HG03521 (cell line): ENCODE data around the gene CD82.

Experiments
- ATAC-seq: cut with Tn5 transposase; IDR thresholded peaks from one replicate; pipeline ENCODE4 v1.9.1; 2021; ENCODE audit warnings: mild to moderate bottlenecking, moderate library complexity; ENCODE audit not compliant: unreplicated experiment

Gene CD82

DNA sequence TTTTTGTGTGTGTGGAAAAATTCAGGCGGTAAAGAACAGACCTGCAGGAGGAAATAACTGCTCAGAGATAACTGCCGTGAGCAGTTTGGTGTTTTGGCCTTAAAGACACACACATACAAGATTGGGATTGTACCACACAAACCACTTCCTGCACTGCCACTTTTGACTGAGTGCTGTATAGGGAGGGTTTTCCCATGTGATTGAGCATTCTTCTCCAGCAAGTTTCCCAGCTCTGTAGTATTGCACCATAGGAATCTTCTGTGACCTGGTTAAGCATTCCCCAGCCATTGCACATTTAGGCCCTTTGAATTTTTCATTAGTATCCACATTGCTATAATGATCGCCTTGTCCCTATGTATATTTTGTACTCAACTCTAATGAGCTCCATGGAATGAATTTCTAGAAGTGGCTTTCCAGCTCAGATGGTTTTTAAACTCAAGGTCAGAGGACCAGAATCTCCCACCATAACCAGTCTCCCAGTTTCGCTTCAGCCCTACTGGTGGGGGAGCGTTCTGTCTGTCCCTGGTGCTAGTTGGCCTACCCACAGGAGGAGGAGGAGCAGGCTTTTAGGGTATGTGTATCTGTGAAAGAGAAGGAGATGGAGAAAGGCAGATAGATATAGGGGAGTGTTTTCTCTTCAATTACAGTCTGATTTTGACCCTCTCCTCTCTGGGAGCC is 9.3 kb downstream of the CD82 start:
- ATAC-seq, result no peak

- no peak for ATAC-seq
These were observed 9.8 kb downstream of the CD82 start for GRCh38 chr11:44575288-44575672.

GRCh38 chr11:44575962-44576361 is 10.5 kb downstream of the CD82 start:
- ATAC-seq, result no peak

- no peak for ATAC-seq
These were observed 11.2 kb downstream of the CD82 start for GRCh38 chr11:44576656-44577055.

DNA sequence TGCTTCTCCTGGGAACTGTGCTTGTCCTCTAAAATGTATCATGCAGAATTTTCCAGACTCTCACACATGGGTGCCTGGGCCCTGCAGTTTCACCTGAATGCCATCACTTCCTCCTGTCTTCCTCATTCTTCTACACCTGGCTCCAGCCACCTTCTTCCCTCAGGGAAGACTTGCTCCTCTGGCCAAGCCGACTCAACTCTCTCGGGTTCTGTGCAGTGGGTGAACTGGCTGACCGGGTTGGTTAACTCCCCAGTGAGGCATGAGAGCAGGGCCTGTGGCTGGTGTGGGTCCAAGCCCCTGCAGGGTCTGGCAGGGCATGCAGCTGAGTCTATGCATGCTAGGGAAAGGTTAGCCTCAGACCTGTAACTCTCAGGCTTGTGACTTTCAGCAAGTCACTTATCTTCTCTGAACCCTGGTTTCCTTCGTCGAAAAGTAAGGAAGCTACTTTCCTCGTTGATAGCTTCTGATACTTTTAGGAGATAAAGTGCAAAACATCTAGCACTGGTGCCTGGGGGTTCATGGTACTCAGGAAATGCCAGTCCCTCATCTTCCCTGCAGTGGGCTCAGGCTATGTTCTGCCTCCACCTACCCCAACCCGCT is 11.9 kb downstream of the CD82 start:
- no peak for ATAC-seq

DNA sequence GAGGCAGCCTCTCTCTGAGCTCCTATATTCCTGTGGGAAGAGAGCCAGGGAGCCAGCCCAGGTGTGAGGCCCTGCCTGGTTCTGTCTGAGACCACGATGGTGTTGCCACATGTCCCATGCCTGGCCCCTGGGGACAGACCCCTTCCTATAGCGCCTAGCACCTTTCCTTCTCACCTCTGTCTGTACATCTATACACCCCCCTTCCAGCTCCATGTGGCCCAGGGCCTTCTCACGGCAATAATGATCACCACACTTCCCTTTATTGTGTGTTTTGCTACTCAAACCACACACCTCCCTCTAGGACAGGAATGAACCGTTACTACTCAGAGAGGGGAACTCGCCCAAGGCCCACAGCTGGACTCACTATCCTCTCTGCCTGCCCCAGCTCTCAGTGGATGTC is 12.8 kb downstream of the CD82 start:
- no peak for ATAC-seq

DNA sequence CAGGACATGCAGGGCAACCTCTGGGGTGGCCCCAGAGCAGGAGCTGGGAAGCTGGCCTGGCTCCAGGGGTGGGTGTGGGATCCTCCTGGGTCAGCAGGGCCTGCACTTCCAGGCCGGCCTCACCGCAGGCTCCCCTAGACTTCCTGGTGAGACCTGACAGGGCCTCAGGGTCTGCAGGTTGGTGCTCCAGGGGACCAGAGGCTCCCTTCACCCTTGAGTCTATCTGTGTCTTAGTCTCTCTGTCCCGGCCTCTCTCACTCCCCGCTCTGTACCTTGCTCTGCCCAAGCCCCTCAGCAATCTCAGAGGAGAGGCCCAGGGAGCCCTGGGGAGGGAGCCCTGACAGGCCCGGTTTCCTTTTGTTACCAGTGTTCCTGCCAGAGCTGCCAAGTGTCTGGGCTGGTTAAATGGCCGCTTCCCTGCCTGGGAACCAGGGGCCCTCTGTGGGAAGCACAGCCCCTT is 13.9 kb downstream of the CD82 start:
- no peak for ATAC-seq

DNA sequence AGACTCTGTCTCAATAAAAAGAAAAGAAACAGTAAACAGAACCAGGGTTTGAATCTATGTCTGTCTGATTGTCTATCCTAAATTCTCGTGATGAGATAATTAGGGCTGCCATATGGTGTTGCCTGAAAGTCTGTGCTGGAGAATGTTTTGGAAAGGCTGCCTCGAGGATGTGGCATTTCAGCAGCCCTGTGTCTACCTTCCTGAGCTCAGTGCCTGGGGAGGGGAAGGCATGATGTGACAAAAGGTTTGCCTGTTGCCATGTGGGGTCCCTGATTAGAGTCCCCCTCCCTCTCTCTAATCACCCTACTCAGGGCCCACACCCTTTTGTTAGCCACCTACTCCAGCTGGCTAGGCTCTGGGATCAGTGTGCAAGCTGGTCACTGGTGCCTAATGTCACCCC is 15.2 kb downstream of the CD82 start:
- no peak for ATAC-seq

GRCh38 chr11:44581246-44581645 is 15.8 kb downstream of the CD82 start:
- no peak for ATAC-seq

GRCh38 chr11:44582641-44583352 is 17.3 kb downstream of the CD82 start:
- ATAC-seq, result no peak

DNA sequence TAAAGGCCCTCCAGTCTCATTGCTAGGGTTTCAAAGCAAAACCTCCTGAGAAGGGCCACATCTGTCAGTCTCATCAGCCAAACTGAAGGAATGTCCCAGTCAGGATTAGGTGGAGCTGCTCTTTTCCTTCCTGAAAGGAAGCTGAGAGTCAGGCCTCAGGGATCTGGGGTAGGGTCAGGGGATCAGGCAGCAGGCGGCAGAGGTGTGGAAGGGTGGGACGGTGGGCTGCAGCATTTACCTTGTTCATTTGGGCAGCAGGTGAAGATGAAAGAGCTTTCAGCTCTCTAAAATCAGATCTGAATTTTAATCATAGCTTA is 17.8 kb downstream of the CD82 start:
- no peak for ATAC-seq

DNA sequence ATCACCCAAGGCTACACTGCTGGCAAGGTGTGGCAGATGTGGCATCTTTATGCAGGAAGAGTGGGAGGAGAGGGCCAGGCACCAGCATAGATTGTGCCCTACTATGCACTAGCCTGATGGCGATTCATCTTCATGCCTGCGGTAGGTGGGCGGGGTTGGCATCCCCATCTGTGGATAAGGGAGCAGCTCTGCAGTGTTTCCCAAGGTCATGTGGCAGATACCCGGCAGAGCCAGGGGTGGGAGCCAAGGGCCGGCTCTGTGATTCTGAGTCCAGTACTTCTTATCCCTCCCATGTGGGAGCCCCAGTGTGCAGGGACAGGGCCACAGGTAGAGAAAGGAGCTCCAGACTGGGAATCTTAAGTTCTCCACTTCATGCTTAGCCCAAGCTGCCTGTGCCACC is 20.0 kb downstream of the CD82 start:
- no peak for ATAC-seq

DNA sequence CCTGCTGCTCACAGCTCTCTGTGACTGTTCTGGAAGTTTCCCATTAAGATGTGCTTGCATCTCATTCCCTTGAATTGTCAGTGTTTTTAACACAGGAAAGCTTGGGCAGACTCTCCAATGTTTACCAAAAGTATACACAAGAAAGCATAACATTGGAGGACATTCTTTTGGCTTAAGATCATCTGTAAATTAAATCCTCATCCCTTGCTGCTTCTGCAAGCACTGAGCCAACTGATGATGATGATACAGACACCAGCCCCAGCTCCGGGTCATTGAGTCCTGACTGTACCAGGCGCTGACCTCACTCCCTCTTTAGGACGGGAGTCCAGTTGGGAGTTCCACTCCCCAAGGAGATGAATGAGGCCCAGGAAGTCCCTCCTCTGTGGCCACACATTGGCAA is 23.8 kb downstream of the CD82 start:
- ATAC-seq, result no peak

- no peak for ATAC-seq
These were observed 25.3 kb downstream of the CD82 start for GRCh38 chr11:44590769-44591168.

DNA sequence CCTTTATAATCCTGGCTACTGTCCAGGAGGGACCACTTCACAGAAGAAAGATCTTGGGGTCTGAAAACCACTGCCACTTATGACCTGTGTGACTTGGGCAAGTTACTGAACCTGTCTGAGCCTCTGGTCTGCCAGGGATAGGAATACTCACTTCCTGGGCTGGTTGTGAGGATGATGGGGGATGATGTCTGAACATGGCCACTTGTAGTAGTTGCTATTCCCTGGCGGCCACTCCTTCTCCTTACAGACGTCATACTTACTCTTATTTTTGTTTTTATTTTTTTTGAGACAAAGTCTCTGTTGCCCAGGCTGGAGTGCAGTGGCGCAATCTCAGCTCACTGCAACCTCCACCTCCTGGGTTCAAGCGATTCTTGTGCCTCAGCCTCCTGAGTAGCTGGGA is 26.1 kb downstream of the CD82 start:
- no peak for ATAC-seq

GRCh38 chr11:44592125-44592940 is 26.9 kb downstream of the CD82 start:
- no peak for ATAC-seq

DNA sequence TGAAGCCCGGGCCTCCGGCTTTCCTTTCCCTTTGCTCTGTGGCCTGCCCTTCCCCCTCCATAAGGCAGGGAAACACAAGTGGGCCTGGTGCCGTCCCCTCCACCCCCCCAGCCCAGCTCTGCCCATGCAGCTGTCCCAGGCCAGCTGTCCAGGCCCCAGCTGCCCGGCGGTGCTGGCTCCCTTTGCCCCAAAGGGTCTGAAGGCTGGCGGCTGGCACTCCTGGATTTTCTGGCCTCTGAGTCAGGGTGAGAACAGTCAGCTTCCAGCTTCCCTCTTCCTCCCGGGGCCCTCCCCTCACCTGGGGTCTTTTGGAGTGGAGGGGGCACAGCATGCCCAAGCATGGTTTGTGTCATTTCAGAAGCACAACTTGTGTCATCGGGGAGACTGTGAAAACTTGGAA is 27.8 kb downstream of the CD82 start:
- no peak for ATAC-seq

- ATAC-seq, result no peak
These were observed 29.5 kb downstream of the CD82 start for GRCh38 chr11:44595006-44595405.

DNA sequence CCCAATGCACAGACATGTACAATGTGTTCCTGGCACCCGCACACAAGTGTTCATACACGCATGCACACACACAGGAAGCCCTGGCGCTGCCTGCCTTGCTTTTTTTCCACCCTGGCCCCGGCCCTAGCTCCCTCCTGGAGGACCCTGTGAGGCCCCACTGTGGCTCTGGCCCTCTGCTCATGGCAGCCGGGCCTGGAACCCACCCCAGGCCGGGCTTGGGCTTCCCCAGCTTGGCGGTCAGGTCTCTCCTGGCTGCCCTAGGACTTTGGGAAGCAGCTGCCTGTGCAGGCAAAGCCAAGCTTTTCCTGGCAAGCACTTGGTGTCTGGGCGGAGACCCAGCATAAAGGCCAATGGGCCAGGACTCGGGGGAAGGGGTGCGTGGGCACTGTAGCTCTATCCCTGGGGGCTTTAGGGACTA is 30.5 kb downstream of the CD82 start:
- ATAC-seq, result no peak

DNA sequence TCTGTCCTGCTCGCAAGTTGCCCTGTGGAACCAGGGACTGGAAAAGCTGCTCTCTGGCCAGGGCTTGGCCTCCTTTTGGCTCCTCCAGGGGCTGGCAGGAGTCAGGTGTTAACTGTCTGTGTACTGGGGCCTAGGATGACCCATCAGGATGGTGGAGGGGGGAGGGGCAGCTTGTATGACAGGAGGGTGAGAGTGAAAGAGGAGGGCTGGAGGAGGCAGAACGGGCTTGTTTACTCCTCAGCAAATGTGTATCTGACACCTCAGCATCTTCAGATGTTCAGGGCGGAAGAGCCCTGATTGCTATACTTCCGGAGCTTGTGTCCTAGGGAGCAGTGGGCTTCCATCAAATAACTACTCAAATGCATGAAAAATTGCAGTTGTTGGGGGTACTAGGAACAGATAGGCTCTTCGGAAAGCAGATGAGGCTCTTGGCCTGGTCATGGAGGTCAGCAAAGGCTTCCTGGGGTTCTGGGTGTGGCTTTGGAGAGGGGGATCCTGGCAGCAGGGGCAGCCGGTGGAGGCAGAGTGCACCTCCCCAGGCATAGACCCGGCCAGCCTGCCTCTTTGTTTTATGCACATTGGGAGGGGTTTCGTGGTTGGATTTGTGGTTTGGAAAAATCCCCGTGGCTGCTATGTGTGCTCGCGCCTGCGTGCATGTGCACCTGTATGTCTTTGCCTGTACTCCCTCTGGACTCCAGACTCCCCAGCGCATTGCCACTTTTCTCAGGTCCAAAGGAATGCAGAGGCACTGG is 31.2 kb downstream of the CD82 start:
- no peak for ATAC-seq
